ENCODE data around the gene CDC42BPG.

DNA sequence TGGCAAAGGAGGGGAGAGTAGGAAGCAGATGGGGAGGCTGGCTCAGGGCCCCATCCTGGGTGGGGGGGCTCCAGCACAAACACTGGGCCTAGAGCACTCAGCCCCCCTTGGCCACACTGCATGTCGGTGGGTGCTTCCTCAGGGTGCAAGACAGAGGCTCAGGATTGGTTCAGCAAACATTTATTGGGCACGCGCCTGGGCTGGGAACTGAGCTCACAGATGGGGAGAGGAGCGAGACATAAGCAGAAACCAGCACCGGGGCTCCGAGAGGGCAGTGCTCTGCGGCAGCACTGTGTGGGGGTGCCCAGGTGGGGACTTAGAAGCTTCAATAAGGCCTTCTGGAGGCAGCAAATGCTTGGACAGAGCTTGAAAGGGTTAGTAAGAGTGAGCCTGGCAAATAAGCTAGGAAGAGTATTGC is 46.1 kb upstream of the CDC42BPG start:
- TF ChIP-seq, protein P1, sequence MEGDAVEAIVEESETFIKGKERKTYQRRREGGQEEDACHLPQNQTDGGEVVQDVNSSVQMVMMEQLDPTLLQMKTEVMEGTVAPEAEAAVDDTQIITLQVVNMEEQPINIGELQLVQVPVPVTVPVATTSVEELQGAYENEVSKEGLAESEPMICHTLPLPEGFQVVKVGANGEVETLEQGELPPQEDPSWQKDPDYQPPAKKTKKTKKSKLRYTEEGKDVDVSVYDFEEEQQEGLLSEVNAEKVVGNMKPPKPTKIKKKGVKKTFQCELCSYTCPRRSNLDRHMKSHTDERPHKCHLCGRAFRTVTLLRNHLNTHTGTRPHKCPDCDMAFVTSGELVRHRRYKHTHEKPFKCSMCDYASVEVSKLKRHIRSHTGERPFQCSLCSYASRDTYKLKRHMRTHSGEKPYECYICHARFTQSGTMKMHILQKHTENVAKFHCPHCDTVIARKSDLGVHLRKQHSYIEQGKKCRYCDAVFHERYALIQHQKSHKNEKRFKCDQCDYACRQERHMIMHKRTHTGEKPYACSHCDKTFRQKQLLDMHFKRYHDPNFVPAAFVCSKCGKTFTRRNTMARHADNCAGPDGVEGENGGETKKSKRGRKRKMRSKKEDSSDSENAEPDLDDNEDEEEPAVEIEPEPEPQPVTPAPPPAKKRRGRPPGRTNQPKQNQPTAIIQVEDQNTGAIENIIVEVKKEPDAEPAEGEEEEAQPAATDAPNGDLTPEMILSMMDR (IDR thresholded peaks at IDR 0.05): no peak
- TF ChIP-seq POLR2AphosphoS5 (IDR thresholded peaks at IDR 0.05; ENCODE audit: insufficient read depth in 1 of 2, low read depth in 1 of 2) (no peak), POLR2A (IDR thresholded peaks at IDR 0.05) (no peak)
